NCI-H446 (cell line): ENCODE data around the gene ELMOD3.
"Not testable (repeated sequence)": the region's sequence is repeated elsewhere in the genome, so short reads cannot be mapped to it uniquely, and the experiment has no call there.

Source experiments
- DNase-seq, 2 experiments: peaks; one replicate each; lab custom pipeline; 2025; lab: John Stamatoyannopoulos, UW

Gene ELMOD3

GRCh38 chr2:85427300-85427835 lies 72.8 kb downstream of the ELMOD3 start:
- DNase-seq, result no peak

GRCh38 chr2:85428343-85428881 lies 73.8 kb downstream of the ELMOD3 start:
- DNase-seq, result no peak

GRCh38 chr2:85429213-85429923 lies 74.8 kb downstream of the ELMOD3 start:
- no peak for DNase-seq

GRCh38 chr2:85429924-85430289 lies 75.3 kb downstream of the ELMOD3 start:
- DNase-seq, result no peak

- peak; percentile 27 to 82 for DNase-seq
Measured at GRCh38 chr2:85430752-85431569, 76.4 kb downstream of the ELMOD3 start.

- DNase-seq, result no peak
Measured at GRCh38 chr2:85431570-85432205, 77.1 kb downstream of the ELMOD3 start.

- peak; percentile 41 to 83 for DNase-seq
Measured at GRCh38 chr2:85433511-85434089, 79.0 kb downstream of the ELMOD3 start.

GRCh38 chr2:85434696-85435095 lies 80.1 kb downstream of the ELMOD3 start:
- DNase-seq, result no peak

GRCh38 chr2:85435220-85435958 lies 80.8 kb downstream of the ELMOD3 start:
- DNase-seq, result no peak

- DNase-seq, result no peak
Measured at GRCh38 chr2:85435981-85436835, 81.6 kb downstream of the ELMOD3 start.

- DNase-seq, result no peak
Measured at GRCh38 chr2:85436836-85437487, 82.4 kb downstream of the ELMOD3 start.

- DNase-seq, result peak in 1 of 2 experiments; percentile 72
Measured at GRCh38 chr2:85437488-85438200, 83.1 kb downstream of the ELMOD3 start.

GRCh38 chr2:85438201-85439024 lies 83.8 kb downstream of the ELMOD3 start:
- no peak for DNase-seq

GRCh38 chr2:85439025-85439472 lies 84.5 kb downstream of the ELMOD3 start:
- no peak for DNase-seq

GRCh38 chr2:85439569-85439968 lies 85.0 kb downstream of the ELMOD3 start:
- DNase-seq, result not testable (repeated sequence)

- DNase-seq, result no peak
Measured at GRCh38 chr2:85439986-85440385, 85.4 kb downstream of the ELMOD3 start.

- no peak for DNase-seq
Measured at GRCh38 chr2:85440729-85441128, 86.2 kb downstream of the ELMOD3 start.
